Measurements from ENCODE around the gene ELOA.
"Not testable (repeated sequence)": the region's sequence is repeated elsewhere in the genome, so short reads cannot be mapped to it uniquely, and the experiment has no call there.

ELOA gene

GRCh38 chr1:23783141-23783540 lies 39.9 kb downstream of the ELOA start:
- not testable (repeated sequence) for DNase-seq (ENCODE audit: low read depth in 3 of 3)

- no peak for DNase-seq (ENCODE audit: low read depth in 3 of 3)
Measured at GRCh38 chr1:23784846-23785245, 41.6 kb downstream of the ELOA start.

- DNase-seq (ENCODE audit: low read depth in 3 of 3), result no peak
Measured at GRCh38 chr1:23787701-23788100, 44.4 kb downstream of the ELOA start.

- DNase-seq (ENCODE audit: low read depth in 3 of 3), result no peak
Measured at GRCh38 chr1:23788695-23789094, 45.4 kb downstream of the ELOA start.

- DNase-seq (ENCODE audit: low read depth in 3 of 3), result peak; percentile 71 to 83 (median 76)
Measured at GRCh38 chr1:23790696-23791515, 47.6 kb downstream of the ELOA start, which contains the start of gene LYPLA2. TSS of gene LYPLA2 (plus strand) at chr1:23791145. CDS start at chr1:23792683, 1,538 bp downstream.

GRCh38 chr1:23791516-23792047 lies 48.3 kb downstream of the ELOA start:
- no peak for DNase-seq (ENCODE audit: low read depth in 3 of 3)

- no peak for DNase-seq (ENCODE audit: low read depth in 3 of 3)
Measured at GRCh38 chr1:23792151-23792945, 49.1 kb downstream of the ELOA start.

GRCh38 chr1:23793018-23793781 lies 49.9 kb downstream of the ELOA start:
- no peak for DNase-seq (ENCODE audit: low read depth in 3 of 3)

- DNase-seq (ENCODE audit: low read depth in 3 of 3), result no peak
Measured at GRCh38 chr1:23793861-23794731, 50.8 kb downstream of the ELOA start.

GRCh38 chr1:23794732-23795182 lies 51.5 kb downstream of the ELOA start:
- DNase-seq (ENCODE audit: low read depth in 3 of 3), result not testable (repeated sequence)

GRCh38 chr1:23795676-23796465 lies 52.6 kb downstream of the ELOA start:
- no peak for DNase-seq (ENCODE audit: low read depth in 3 of 3)

- DNase-seq (ENCODE audit: low read depth in 3 of 3), result no peak
Measured at GRCh38 chr1:23796466-23797271, 53.4 kb downstream of the ELOA start.

- DNase-seq (ENCODE audit: low read depth in 3 of 3), result no peak
Measured at GRCh38 chr1:23797478-23798448, 54.5 kb downstream of the ELOA start.

GRCh38 chr1:23798662-23799142 lies 55.4 kb downstream of the ELOA start:
- no peak for DNase-seq (ENCODE audit: low read depth in 3 of 3)

- DNase-seq (ENCODE audit: low read depth in 3 of 3), result no peak
Measured at GRCh38 chr1:23799255-23799569, 55.9 kb downstream of the ELOA start.

- DNase-seq (ENCODE audit: low read depth in 3 of 3), result no peak
Measured at GRCh38 chr1:23799570-23800399, 56.5 kb downstream of the ELOA start.
